ENCODE data around the gene CPNE8. TPM values are rescaled to one million over a fixed set of nuclear protein-coding genes. Genes with fewer than 3 reads are reported as not detected.

The CPNE8 gene
- total RNA-seq, 1 experiment from 2014 or later, result 13.5 TPM

DNA sequence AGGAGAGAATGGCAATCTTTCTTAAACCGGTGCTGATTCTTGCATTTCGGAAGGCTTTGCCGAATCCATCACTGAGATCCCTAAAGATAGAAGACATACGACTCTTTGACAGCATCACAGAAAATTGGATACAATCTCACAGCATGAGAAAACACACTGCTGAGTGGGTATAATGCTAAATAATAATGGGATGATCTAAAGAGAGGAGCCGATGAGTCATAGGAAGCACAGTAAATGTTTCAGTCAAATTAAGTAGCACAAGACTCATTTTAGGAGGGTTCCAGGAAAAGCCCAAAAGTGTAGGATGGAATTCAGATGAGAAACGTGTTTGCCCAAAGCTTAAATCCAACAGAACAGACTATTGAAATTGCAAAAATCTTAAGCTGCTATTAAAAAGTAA, 81.7 kb downstream of the CPNE8 start:
- Mint-ChIP-seq H3K36me3 (ENCODE audit: insufficient read depth, unreplicated experiment) (no peaks in the 10 kb centered on the region), H3K9me3 (ENCODE audit: unreplicated experiment) (no peaks in the 10 kb centered on the region), H3K27ac (ENCODE audit: unreplicated experiment) (no peak overlapping the region), H3K4me3 (ENCODE audit: unreplicated experiment) (no peak overlapping the region), H3K27me3 (ENCODE audit: insufficient read depth, unreplicated experiment) (no peaks in the 10 kb centered on the region), H3K4me1 (ENCODE audit: low read depth, unreplicated experiment) (no peaks in the 10 kb centered on the region)
- CTCF ChIA-PET, result no interaction called here
- H3K9me3 ChIP-seq, result no peaks in the 10 kb centered on the region
- intact Hi-C loops (cut with micrococcal nuclease; ENCODE audit: unreplicated experiment), result loop anchor here (5.0 kb wide), 1 partner anchor 84 kb away; the partner anchor contains the start of gene CPNE8
- DNase-seq, result no peak
- no peak overlapping the region for H3K4me3 ChIP-seq (ENCODE audit: low read depth, low read length)
- no peaks in the 10 kb centered on the region for H3K27me3 ChIP-seq (replicated peaks; ENCODE audit: control insufficient read depth, insufficient read depth, low read length)
- BruUV-seq (replicated peaks), result no TSS peak
- POLR2A ChIA-PET, result no interaction called here
- no peaks in the 10 kb centered on the region for H3K36me3 ChIP-seq (ENCODE audit: control insufficient read depth, insufficient read depth, low read length)
- H3K4me1 ChIP-seq, result no peaks in the 10 kb centered on the region
- TF ChIP-seq, protein P1, sequence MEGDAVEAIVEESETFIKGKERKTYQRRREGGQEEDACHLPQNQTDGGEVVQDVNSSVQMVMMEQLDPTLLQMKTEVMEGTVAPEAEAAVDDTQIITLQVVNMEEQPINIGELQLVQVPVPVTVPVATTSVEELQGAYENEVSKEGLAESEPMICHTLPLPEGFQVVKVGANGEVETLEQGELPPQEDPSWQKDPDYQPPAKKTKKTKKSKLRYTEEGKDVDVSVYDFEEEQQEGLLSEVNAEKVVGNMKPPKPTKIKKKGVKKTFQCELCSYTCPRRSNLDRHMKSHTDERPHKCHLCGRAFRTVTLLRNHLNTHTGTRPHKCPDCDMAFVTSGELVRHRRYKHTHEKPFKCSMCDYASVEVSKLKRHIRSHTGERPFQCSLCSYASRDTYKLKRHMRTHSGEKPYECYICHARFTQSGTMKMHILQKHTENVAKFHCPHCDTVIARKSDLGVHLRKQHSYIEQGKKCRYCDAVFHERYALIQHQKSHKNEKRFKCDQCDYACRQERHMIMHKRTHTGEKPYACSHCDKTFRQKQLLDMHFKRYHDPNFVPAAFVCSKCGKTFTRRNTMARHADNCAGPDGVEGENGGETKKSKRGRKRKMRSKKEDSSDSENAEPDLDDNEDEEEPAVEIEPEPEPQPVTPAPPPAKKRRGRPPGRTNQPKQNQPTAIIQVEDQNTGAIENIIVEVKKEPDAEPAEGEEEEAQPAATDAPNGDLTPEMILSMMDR (IDR thresholded peaks at IDR 0.05; ENCODE audit: insufficient read depth in 1 of 2, low read depth in 1 of 2, low read length in 1 of 2, severe bottlenecking in 1 of 2, unreplicated experiment in 1 of 2), result no peak

- Histone ChIP-seq H3K4me3 (ENCODE audit: low read depth, low read length) (no peak overlapping the region), H3K36me3 (ENCODE audit: control insufficient read depth, insufficient read depth, low read length) (no peaks in the 10 kb centered on the region), H3K9me3 (no peaks in the 10 kb centered on the region), H3K27me3 (replicated peaks; ENCODE audit: control insufficient read depth, insufficient read depth, low read length) (no peaks in the 10 kb centered on the region), H3K4me1 (no peaks in the 10 kb centered on the region)
- ChIA-PET POLR2A (no interaction called here), CTCF (no interaction called here)
- Mint-ChIP-seq H3K4me1 (ENCODE audit: low read depth, unreplicated experiment) (no peaks in the 10 kb centered on the region), H3K36me3 (ENCODE audit: insufficient read depth, unreplicated experiment) (peaks cover 2% of the 10 kb centered on the region), H3K9me3 (ENCODE audit: unreplicated experiment) (no peaks in the 10 kb centered on the region), H3K27ac (ENCODE audit: unreplicated experiment) (no peak overlapping the region), H3K4me3 (ENCODE audit: unreplicated experiment) (no peak overlapping the region), H3K27me3 (ENCODE audit: insufficient read depth, unreplicated experiment) (no peaks in the 10 kb centered on the region)
- no peak for DNase-seq
- no TSS peak for BruUV-seq (replicated peaks)
- intact Hi-C loops (cut with micrococcal nuclease; ENCODE audit: unreplicated experiment), result loop anchor here (5.0 kb wide), 1 partner anchor 84 kb away; the partner anchor contains the start of gene CPNE8
- TF ChIP-seq, protein P1 (IDR thresholded peaks at IDR 0.05; ENCODE audit: insufficient read depth in 1 of 2, low read depth in 1 of 2, low read length in 1 of 2, severe bottlenecking in 1 of 2, unreplicated experiment in 1 of 2), result no peak
Observed at GRCh38 chr12:38823314-38823713, 82.1 kb downstream of the CPNE8 start.

GRCh38 chr12:38817942-38818341, 87.4 kb downstream of the CPNE8 start:
- Histone ChIP-seq H3K36me3 (ENCODE audit: control insufficient read depth, insufficient read depth, low read length) (no peaks in the 10 kb centered on the region), H3K4me3 (ENCODE audit: low read depth, low read length) (no peak overlapping the region), H3K4me1 (no peaks in the 10 kb centered on the region), H3K9me3 (no peaks in the 10 kb centered on the region), H3K27me3 (replicated peaks; ENCODE audit: control insufficient read depth, insufficient read depth, low read length) (no peaks in the 10 kb centered on the region)
- Mint-ChIP-seq H3K9me3 (ENCODE audit: unreplicated experiment) (no peaks in the 10 kb centered on the region), H3K4me1 (ENCODE audit: low read depth, unreplicated experiment) (no peaks in the 10 kb centered on the region), H3K27ac (ENCODE audit: unreplicated experiment) (no peak overlapping the region), H3K4me3 (ENCODE audit: unreplicated experiment) (no peak overlapping the region), H3K36me3 (ENCODE audit: insufficient read depth, unreplicated experiment) (peaks cover 5% of the 10 kb centered on the region), H3K27me3 (ENCODE audit: insufficient read depth, unreplicated experiment) (no peaks in the 10 kb centered on the region)
- no peak for DNase-seq
- BruUV-seq (replicated peaks), result no TSS peak
- intact Hi-C loops (cut with micrococcal nuclease; ENCODE audit: unreplicated experiment), result loop anchor here (10.0 kb wide), 1 partner anchor 287 kb away; no protein-coding TSS in a partner anchor
- TF ChIP-seq, protein P1 (IDR thresholded peaks at IDR 0.05; ENCODE audit: insufficient read depth in 1 of 2, low read depth in 1 of 2, low read length in 1 of 2, severe bottlenecking in 1 of 2, unreplicated experiment in 1 of 2), result no peak
- CTCF ChIA-PET, result no interaction called here
- POLR2A ChIA-PET, result no interaction called here
